ENCODE data around the gene FES. TPM values are rescaled to one million over a fixed set of nuclear protein-coding genes. Genes with fewer than 3 reads are reported as not detected.

The FES gene
- total and polyA plus RNA-seq, 2 donors from 2014 or later = 9.3 to 33.5 TPM

- Histone ChIP-seq H3K27me3 (ENCODE audit: control insufficient read depth, insufficient read depth, low read length) (no peaks in the 10 kb centered on the region), H3K4me3 (ENCODE audit: low read length in 3 of 3) (no peak overlapping the region), H3K9me3 (ENCODE audit: control insufficient read depth in 2 of 3, insufficient read depth in 1 of 3, low read length in 3 of 3) (no peaks in the 10 kb centered on the region), H3K4me1 (ENCODE audit: control insufficient read depth in 2 of 3, insufficient read depth in 2 of 3, low read depth in 1 of 3, low read length in 3 of 3) (no peaks in the 10 kb centered on the region), H3K27ac (ENCODE audit: low read depth in 2 of 2, low read length in 2 of 2) (no peak overlapping the region), H3K36me3 (ENCODE audit: control insufficient read depth in 2 of 3, insufficient read depth in 3 of 3, low read length in 3 of 3) (no peaks in the 10 kb centered on the region), H3K9ac (ENCODE audit: low read length in 3 of 3) (no peak overlapping the region)
- intact Hi-C loops (cut with DNase I) = no loop called here
- DNase-seq = no peak
- no peak for FAIRE-seq
- no peak for TF ChIP-seq CTCF (IDR thresholded peaks at IDR 0.05; ENCODE audit: borderline replicate concordance, extremely low read depth, insufficient read depth)
Measured at GRCh38 chr15:90859234-90860131, 24.8 kb upstream of the FES start.

DNA sequence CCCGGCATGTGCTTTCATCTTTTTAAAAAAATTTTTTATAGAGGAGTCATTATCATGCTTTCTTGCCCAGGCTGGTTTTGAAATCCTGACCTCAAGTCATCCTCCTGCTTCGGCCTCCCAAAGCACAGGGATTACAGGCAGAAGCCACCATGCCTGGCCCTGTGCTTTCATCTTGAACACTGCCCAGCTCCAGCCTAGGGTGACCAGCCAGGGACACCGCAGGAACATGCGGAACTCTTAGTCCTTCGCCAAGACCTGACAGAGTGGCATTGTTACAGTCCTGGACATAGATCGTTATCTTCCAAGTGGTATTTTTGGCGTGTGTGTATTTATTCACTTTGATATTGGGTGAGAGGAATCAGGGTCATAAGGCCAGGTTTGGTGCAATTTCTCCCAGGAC is 23.9 kb upstream of the FES start:
- intact Hi-C loops (cut with DNase I) = no loop called here
- Histone ChIP-seq H3K9me3 (ENCODE audit: control insufficient read depth in 2 of 3, insufficient read depth in 1 of 3, low read length in 3 of 3) (no peaks in the 10 kb centered on the region), H3K9ac (ENCODE audit: low read length in 3 of 3) (no peak overlapping the region), H3K36me3 (ENCODE audit: control insufficient read depth in 2 of 3, insufficient read depth in 3 of 3, low read length in 3 of 3) (no peaks in the 10 kb centered on the region), H3K4me3 (ENCODE audit: low read length in 3 of 3) (no peak overlapping the region), H3K27ac (ENCODE audit: low read depth in 2 of 2, low read length in 2 of 2) (no peak overlapping the region), H3K27me3 (ENCODE audit: control insufficient read depth, insufficient read depth, low read length) (no peaks in the 10 kb centered on the region), H3K4me1 (ENCODE audit: control insufficient read depth in 2 of 3, insufficient read depth in 2 of 3, low read depth in 1 of 3, low read length in 3 of 3) (no peaks in the 10 kb centered on the region)
- no peak for DNase-seq
- no peak for FAIRE-seq
- no peak for TF ChIP-seq CTCF (IDR thresholded peaks at IDR 0.05; ENCODE audit: borderline replicate concordance, extremely low read depth, insufficient read depth)

DNA sequence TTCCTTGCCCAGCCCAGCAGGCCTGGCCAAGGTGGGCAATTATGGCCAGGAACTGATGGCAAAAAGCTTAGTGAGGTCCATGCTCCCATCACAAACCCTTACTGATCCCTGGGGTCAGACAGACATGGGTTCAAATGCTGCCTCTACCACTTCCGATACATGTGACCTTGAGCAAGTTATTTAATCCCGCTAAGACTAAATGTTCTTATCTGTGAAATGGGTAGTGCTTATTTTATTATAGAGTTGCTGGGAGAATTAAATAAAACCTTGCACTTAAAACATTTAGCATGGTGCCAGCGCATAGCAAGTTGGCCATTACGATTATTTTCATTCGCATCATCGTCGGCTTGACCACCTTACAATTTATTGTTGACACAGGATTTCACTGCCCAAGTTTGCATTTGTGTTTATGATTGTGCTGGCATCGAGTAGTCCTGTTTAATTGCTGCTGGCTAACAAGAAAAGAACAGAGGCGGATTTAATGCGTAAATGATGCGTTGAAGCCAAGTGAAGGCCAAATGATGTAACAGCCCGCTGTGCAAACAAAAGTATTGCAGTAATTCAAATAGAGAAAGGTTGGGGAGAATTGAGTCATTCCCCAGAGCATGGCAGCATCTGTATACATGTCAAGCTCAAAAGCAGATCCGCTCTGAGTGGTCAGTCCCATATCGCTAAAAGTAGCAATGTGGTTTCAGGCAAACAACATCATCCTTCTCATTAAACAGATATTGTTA is 23.2 kb upstream of the FES start:
- Histone ChIP-seq H3K9me3 (ENCODE audit: control insufficient read depth in 2 of 3, insufficient read depth in 1 of 3, low read length in 3 of 3) (no peaks in the 10 kb centered on the region), H3K4me3 (ENCODE audit: low read length in 3 of 3) (no peak overlapping the region), H3K27ac (ENCODE audit: low read depth in 2 of 2, low read length in 2 of 2) (no peak overlapping the region), H3K9ac (ENCODE audit: low read length in 3 of 3) (no peak overlapping the region), H3K4me1 (ENCODE audit: control insufficient read depth in 2 of 3, insufficient read depth in 2 of 3, low read depth in 1 of 3, low read length in 3 of 3) (no peaks in the 10 kb centered on the region), H3K36me3 (ENCODE audit: control insufficient read depth in 2 of 3, insufficient read depth in 3 of 3, low read length in 3 of 3) (no peaks in the 10 kb centered on the region), H3K27me3 (ENCODE audit: control insufficient read depth, insufficient read depth, low read length) (no peaks in the 10 kb centered on the region)
- no peak for TF ChIP-seq CTCF (IDR thresholded peaks at IDR 0.05; ENCODE audit: borderline replicate concordance, extremely low read depth, insufficient read depth)
- intact Hi-C loops (cut with DNase I) = no loop called here
- no peak for DNase-seq
- no peak for FAIRE-seq

Measured in kidney (tissue), 14 donors.